Esophagus mucosa (tissue), 1 donor: ENCODE results near the gene EIF4G3. TPM values are rescaled to one million over a fixed set of nuclear protein-coding genes. Genes with fewer than 3 reads are reported as not detected.
"Not testable (repeated sequence)": the region's sequence is repeated elsewhere in the genome, so short reads cannot be mapped to it uniquely, and the experiment has no call there.

Experiments
- ATAC-seq: fragments of 200-7000 bp; cut with Tn5 transposase; one replicate; pipeline ENCODE4 v1.9.1; 2020
- total RNA-seq: library from RNA; stranded (reverse); gene quantifications from one replicate; pipeline ENCODE4 v1.2.4, GENCODE V29; 2023
- donor health status: DM: yes; HTN: yes; CAD: no.

EIF4G3 gene
- total RNA-seq, 1 donor from 2014 or later = 35.7 TPM

- ATAC-seq = peak; percentile 78
Measured at GRCh38 chr1:21149855-21150432, 26.8 kb downstream of the EIF4G3 start.

DNA sequence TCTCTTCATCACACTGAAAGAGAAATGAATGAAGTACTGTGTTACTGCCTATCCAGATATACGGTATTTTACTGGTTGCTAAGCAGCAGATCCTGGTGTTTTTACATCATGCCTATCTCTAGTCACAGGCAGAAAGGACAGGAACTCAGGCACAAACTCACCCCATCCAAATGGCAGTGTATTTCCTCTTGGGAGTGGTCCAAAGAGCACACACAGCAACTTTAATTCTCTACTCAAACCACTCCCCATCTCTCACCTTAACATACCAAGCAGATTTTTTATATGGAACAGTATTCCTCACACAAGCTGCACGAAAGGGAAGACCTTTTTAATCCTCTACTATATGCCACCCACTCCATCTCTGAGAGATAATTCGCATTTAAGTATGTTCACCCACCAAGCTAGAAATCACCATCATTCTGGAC lies 27.3 kb downstream of the EIF4G3 start:
- peak; percentile 94 for ATAC-seq

DNA sequence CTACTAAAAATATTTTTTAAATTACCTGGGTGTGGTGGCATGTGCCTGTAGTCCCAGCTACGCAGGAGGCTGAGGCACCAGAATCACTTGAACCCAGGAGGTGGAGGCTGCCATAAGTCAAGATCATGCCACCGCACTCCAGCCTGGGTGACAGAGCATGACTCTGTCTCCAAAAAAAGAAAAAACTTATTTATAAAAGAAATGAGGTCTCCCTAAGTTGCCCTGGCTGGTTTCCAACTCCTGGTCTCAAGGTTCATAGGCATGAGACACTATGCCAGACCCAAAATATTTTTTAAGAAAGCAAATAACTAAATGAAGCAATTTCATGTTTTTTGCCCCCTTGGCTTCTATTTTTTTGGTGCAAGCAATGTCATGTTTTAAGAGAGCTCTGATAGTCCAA lies 32.9 kb downstream of the EIF4G3 start:
- ATAC-seq = no peak

DNA sequence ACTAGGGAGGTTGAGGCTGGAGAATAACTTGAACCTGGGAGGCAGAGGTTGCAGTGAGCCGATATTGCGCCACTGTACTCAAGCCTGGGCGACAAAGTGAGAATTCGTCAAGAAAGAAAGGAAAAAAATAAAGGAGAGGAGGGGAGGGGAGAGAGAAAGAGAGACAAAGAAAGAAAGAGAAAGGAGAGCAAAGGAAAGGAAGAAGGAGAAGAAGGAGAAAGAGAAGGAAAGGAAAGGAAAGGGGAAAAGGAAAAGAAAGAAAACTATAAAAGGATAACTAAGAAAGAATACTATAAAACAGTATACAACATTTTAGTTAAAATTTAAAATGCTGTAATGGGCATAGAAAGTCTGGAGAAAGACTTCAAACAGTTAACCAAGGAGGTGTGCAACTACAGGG lies 33.6 kb downstream of the EIF4G3 start:
- ATAC-seq = no peak

- no peak for ATAC-seq
Measured at GRCh38 chr1:21141030-21141429, 35.7 kb downstream of the EIF4G3 start.

DNA sequence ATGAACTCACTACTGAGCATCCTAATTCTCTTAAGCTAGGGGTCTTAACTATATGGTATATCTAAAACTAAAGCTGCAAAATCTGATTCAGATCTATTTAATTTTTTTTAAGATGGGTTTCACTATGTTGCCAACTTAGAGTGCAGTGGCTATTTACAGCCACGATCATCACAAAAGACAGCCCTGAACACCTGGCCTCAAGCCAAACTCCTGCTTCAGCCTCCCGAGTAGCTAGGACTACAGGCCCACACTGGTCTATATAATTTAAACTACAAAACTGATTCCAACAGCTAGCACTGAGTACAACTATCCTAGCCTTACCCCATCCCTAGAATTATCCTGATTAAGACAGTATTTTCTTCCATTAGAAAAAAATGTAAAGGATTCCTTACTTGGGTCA lies 37.1 kb downstream of the EIF4G3 start:
- no peak for ATAC-seq

- ATAC-seq = not testable (repeated sequence)
Measured at GRCh38 chr1:21136344-21136743, 40.4 kb downstream of the EIF4G3 start.

- ATAC-seq = no peak
Measured at GRCh38 chr1:21131200-21131599, 45.5 kb downstream of the EIF4G3 start.

GRCh38 chr1:21129407-21129806 lies 47.3 kb downstream of the EIF4G3 start:
- no peak for ATAC-seq

- no peak for ATAC-seq
Measured at GRCh38 chr1:21126324-21126723, 50.4 kb downstream of the EIF4G3 start.

DNA sequence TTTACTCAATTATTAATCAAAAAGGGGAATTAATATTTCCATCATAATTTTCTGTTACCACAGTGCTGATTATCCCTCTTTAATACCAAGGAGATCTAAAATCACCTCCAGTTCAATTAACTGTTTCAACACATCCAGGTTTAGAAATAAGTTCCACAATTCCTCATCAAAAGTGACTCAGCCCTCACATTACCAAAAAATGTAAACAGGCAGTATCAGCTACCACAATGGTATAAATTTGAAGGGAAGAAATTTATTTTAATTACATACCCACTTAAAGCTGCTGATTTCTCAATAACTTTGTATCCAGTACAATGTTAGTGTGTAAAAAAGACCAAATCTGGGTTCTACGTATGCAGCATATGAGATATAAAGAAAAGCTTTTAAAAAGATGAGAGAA lies 51.9 kb downstream of the EIF4G3 start:
- no peak for ATAC-seq

DNA sequence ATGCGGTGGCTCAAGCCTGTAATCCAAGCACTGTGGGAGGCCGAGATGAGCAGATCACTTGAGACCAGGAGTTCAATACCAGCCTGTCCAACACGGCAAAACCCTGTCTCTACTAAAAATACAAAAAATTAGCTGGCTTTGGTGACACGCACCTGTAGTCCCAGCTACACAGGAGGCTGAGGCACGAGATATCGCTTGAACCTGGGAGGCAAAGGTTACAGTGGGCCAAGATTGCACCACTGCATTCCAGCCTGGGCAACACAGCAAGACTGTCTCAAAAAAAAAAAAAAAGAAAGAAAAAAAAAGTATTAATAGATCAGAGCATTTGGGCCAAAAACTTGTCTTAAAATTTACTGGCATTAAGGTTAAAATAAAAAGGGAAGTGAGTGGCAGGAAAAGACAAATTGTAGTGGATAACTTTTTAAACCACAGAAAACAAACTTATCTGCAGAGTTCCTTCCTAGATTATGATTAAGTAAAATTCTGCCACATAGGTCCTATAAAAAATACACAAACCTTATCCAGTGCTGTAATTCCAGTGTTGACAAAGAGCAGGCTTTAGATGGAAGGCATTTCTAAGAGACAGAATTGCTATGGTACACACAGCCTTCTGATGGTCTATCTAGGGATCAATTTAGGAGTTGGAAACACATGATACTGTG lies 53.3 kb downstream of the EIF4G3 start:
- ATAC-seq = no peak

DNA sequence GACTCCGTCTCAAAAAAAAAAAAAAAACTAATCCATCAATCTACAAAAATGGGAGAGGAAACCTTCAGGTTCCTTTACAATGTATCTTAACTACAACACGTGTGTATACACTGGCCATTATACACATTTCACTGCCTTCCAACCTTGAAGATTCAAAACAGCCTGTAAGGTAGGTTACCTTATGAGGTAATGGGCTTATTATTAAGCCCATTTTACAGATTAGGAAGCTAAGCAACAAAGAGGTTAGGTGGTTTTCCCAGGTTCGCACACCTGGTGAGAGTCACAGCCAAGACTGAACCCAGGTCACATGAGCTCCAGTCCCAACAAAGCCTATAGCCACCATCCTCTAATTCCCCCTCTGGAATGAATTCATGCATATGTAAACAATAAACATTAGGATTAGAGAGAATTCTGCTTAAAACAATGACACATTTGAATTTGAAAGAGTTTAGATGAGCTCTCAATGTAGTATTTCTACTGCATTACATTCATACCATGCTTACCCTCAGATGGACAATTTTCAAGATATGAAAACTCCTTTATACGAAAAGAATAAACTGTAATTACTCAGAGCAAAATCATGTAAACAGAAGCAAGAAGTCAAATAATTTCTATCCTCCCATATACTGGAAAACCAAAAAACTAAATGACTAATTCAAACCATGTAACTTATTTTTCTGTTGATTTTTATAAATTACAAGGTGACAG lies 54.8 kb downstream of the EIF4G3 start:
- ATAC-seq = no peak

- no peak for ATAC-seq
Measured at GRCh38 chr1:21118167-21118566, 58.5 kb downstream of the EIF4G3 start.

DNA sequence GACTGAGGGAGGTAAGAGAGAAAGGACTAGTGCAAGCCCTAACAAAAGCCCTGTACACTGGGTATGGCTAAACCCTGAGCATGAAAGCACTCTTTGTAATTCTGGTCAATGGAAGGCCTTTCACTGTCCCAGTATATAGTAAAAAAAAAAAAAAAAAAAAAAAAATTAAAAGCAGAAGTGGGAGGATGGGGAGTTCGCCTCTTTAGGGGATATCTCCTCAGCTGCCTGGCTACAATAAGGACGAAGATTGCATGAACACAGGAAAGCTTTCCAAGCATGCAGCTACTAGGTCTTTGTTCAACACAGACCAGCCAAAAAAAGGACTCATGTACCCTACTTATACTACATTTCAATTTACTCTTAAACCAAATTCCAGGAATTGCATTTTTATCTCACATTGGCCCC lies 59.1 kb downstream of the EIF4G3 start:
- ATAC-seq = no peak

DNA sequence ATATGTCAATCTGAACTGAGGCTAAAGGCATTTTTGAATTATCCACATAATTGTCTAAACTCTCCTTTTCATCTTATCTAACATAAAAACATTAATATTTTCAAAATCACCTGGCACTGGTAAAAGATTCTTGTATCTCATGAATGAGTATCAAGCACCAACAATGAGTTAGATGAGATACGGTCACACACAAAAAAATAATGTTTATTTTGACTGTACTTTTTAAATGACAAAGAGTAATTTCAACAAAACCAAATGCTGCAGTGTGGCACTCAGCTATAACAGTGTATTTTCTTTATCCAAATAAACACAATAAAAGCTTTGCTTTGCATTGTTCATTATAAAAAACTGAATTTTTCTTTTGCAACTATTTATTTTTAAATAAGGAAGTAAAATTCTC lies 59.5 kb downstream of the EIF4G3 start:
- ATAC-seq = no peak

DNA sequence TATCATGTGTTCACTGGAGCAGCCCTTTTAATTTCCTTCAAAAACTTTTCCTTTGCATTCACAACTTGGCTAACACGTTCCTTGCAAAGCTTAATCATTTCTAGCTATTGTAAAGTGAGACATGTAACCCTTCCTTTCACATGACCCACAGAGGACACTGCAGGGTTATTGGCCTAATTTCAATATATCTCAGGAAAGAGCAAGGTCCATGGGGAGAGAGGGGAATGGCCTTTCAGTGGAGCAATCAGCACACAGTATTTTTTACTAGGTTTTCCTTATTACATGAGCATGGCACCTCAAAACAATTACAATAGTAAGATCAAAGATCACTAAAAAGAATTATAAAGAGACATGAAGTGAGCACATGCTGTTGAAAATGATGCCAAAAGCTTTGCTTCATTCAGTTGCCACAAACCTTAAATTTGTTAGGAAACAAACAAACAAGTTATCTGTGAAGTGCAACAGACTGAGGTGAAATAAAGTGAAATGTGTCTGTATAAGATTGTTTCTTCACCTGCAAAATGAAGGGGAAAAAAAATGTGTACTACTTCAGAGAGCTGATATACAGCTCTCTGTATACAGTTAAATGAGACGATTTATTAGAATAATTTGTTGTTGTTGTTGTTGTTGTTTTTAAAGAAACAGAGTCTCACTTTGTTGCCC lies 61.5 kb downstream of the EIF4G3 start:
- ATAC-seq = no peak

DNA sequence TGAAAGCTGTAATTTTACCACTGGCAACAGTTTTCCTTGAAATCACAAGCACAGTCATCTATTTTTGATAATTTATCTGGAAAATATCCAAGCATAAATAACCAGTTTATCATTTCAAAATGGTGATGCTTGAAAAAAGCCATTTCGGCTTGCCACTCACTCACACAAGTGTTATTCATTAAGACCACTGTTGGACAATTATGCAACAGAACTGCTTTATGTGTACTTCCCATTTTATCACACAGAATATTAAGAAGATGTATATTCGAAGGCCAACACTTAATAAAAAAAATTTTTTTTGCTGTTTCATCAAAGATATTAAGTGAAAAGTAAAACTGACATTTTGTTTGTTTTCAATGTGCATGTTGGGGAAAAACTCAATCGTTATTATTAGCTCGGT lies 62.3 kb downstream of the EIF4G3 start:
- ATAC-seq = no peak

GRCh38 chr1:21110163-21110562 lies 66.5 kb downstream of the EIF4G3 start:
- no peak for ATAC-seq

GRCh38 chr1:21106709-21107108 lies 70.0 kb downstream of the EIF4G3 start:
- peak; percentile 57 for ATAC-seq

GRCh38 chr1:21106238-21106637 lies 70.5 kb downstream of the EIF4G3 start:
- ATAC-seq = no peak

DNA sequence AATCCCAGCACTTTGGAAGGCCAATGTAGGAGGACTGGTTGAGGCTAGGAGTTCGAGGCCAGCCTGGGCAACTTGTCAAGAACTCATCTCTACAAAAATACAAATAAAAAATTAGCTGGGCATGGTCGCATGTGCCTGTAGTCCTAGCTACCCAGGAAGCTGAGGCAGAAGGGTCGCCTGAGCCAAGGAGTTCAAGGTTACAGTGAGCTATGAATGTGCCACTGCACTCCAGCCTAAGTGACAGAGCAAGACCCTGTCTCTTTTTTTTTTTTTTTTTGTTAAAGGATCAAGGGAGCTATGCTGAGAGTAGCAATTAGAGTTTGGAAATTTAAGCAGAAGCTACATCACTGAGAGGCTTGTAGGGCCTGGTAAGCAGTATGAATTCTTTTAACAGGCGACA lies 70.9 kb downstream of the EIF4G3 start:
- ATAC-seq = no peak

- ATAC-seq = no peak
Measured at GRCh38 chr1:21104683-21105082, 72.0 kb downstream of the EIF4G3 start.
